Upper lobe of right lung (tissue), 1 donor: ENCODE data around the gene DENND5B. TPM values are rescaled to one million over a fixed set of nuclear protein-coding genes. Genes with fewer than 3 reads are reported as not detected.
"Not testable (repeated sequence)": the region's sequence is repeated elsewhere in the genome, so short reads cannot be mapped to it uniquely, and the experiment has no call there.

ENCODE experiments used
- ATAC-seq: fragments of 200-7000 bp; cut with Tn5 transposase; one replicate; pipeline ENCODE4 v1.9.1; 2020; ENCODE audit warnings: mild to moderate bottlenecking, moderate library complexity
- DNase-seq: peaks from one replicate; pipeline ENCODE4 v3.0.0-alpha.2; 2020
- H3K27ac ChIP-seq: fragments of 200-600 bp; one replicate; pipeline ENCODE4 v1.8.0; 2022
- H3K27me3 ChIP-seq: fragments of 200-600 bp; one replicate; pipeline ENCODE4 v1.8.0; 2022; ENCODE audit warnings: mild to moderate bottlenecking
- H3K36me3 ChIP-seq: fragments of 200-600 bp; one replicate; pipeline ENCODE4 v1.8.0; 2022
- H3K4me1 ChIP-seq: fragments of 200-600 bp; one replicate; pipeline ENCODE4 v1.8.0; 2022
- H3K4me3 ChIP-seq: fragments of 200-600 bp; one replicate; pipeline ENCODE4 v1.8.0; 2022; ENCODE audit warnings: mild to moderate bottlenecking
- H3K9me3 ChIP-seq: fragments of 200-600 bp; one replicate; pipeline ENCODE4 v1.8.0; 2022
- intact Hi-C: fragments of 100-400 bp; cut with DNase I; formaldehyde crosslinking; loops from one replicate; pipeline ENCODE4 v1.11.0; 2022
- total RNA-seq: library from RNA; stranded (reverse); fragmentation: NEBNext Ultra II Directional; extraction: Animal tissue kit (Norgen Biotek cat#: 25700); gene quantifications from one replicate; pipeline ENCODE4 v1.2.1, GENCODE V29; 2021
- TF ChIP-seq, protein P1 (sequence below): fragments of 200-600 bp; IDR thresholded peaks from one replicate; pipeline ENCODE4 v1.8.0; 2022; ENCODE audit warnings: antibody characterized with exemption
- donor health status: DM: no; HTN: yes; CAD: no; lungs with severe emphysema.

The DENND5B gene
- total RNA-seq, 1 donor from 2014 or later, result 7.5 TPM

DNA sequence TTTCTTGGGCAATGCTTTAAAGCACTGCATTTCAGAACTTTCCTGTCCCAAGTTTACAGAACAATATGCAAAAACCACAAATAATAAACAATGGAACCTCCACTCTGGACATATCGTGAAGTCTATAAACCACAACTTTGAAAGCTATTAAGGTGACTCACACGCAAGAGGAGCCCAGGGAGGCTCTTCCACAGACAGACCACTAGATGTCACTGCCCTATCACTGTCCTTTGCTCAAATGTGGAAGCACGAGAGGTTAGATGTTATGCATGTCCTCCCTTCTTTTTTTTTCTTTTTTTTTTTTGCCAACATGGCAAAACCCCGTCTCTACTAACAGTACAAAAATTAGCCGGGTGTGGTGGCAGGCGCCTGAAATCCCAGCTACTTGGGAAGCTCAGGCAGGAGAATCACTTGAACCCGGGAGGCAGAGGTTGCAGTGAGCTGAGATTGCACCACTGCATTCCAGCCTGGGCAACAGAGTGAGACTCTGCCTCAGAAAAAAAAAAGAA, 187.8 kb downstream of the DENND5B start:
- H3K27ac ChIP-seq, DNase-seq, H3K36me3 ChIP-seq, H3K27me3 ChIP-seq, H3K9me3 ChIP-seq, H3K4me1 ChIP-seq, H3K4me3 ChIP-seq: not testable (repeated sequence)
- ATAC-seq, result peak; percentile 100
- intact Hi-C loops, result loop anchor here (5.0 kb wide), 1 partner anchor 229 kb away; no protein-coding TSS in a partner anchor
- TF ChIP-seq, protein P1, sequence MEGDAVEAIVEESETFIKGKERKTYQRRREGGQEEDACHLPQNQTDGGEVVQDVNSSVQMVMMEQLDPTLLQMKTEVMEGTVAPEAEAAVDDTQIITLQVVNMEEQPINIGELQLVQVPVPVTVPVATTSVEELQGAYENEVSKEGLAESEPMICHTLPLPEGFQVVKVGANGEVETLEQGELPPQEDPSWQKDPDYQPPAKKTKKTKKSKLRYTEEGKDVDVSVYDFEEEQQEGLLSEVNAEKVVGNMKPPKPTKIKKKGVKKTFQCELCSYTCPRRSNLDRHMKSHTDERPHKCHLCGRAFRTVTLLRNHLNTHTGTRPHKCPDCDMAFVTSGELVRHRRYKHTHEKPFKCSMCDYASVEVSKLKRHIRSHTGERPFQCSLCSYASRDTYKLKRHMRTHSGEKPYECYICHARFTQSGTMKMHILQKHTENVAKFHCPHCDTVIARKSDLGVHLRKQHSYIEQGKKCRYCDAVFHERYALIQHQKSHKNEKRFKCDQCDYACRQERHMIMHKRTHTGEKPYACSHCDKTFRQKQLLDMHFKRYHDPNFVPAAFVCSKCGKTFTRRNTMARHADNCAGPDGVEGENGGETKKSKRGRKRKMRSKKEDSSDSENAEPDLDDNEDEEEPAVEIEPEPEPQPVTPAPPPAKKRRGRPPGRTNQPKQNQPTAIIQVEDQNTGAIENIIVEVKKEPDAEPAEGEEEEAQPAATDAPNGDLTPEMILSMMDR, result peak; percentile 90

DNA sequence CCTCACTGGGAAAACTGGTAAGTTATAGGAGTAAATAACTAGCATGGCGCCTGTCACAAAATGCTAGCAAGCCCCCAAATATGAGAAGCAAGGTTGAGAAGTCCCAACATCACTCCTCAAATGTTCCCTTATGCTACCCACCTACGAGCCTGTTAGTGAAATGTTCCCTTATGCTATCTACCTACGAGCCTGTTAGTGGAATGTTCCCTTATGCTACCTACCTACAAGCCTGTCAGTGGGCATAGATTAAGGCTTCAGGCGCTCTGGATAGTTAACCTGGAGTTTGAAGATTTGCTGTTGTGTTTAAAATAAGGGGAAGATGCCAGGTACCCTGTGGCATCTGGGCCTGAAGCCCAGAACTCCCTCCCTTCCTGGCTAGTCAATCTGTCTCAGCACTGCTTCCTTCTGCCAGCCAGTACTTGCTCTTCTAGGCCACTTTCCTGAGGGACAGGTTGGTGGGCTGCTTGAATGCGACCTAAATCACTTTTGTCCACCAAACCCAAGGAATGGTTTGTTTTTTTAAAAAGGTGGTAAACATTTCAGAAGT, 197.9 kb downstream of the DENND5B start:
- no peaks in the 10 kb centered on the region for H3K9me3 ChIP-seq
- DNase-seq (no peak), ATAC-seq (no peak)
- no peaks in the 10 kb centered on the region for H3K4me1 ChIP-seq
- no peaks in the 10 kb centered on the region for H3K36me3 ChIP-seq
- no peaks in the 10 kb centered on the region for H3K27me3 ChIP-seq
- intact Hi-C loops, result no loop called here
- no peak overlapping the region for H3K27ac ChIP-seq
- no peak overlapping the region for H3K4me3 ChIP-seq
- TF ChIP-seq, protein P1, result no peak

DNA sequence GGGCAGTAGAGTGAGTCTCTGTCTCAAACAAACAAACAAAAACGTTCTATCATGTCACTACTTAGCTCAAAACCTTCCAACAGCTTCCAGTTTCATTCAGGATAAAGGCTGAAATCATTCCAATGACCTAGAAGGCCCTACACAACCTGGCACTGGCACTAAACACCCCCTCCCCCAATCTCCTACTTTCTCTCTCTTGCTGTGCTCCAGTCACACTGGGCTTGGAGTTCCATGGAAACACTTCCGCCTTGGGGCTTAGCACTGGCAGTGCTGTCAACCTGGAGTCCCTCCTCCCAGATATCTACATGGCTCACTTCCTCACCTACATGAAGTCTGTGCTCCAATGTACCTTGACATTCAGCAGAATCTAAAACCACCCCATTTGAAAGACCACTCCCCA, 199.9 kb downstream of the DENND5B start:
- ATAC-seq, result no peak
- intact Hi-C loops, result no loop called here
- H3K4me1 ChIP-seq, result no peaks in the 10 kb centered on the region
- no peak overlapping the region for H3K27ac ChIP-seq
- no peaks in the 10 kb centered on the region for H3K36me3 ChIP-seq
- TF ChIP-seq, protein P1, result no peak
- no peaks in the 10 kb centered on the region for H3K9me3 ChIP-seq
- H3K4me3 ChIP-seq, result no peak overlapping the region
- no peaks in the 10 kb centered on the region for H3K27me3 ChIP-seq
- DNase-seq, result no peak

DNA sequence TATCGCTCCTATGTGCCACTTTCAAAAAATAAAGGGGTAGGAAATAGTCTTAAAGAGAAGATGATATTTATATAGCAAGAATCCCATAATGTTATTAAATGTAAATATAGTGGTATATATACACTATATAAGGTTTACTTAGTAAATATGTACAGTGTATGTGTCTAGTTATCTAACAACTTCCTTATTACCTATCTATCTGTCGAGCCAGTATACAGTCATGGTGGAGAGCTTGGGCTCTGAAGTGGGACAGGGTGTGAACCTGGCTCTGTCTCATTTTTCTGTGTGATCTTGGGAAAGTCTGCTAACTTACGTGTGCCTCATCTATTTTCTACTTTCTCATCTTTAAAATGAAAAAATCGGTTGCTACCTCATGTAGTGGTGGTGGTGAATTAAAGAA, 202.2 kb downstream of the DENND5B start:
- no peaks in the 10 kb centered on the region for H3K27me3 ChIP-seq
- no peak overlapping the region for H3K27ac ChIP-seq
- no peaks in the 10 kb centered on the region for H3K4me1 ChIP-seq
- no peaks in the 10 kb centered on the region for H3K36me3 ChIP-seq
- DNase-seq (no peak), ATAC-seq (no peak)
- TF ChIP-seq, protein P1, result no peak
- H3K9me3 ChIP-seq, result no peaks in the 10 kb centered on the region
- H3K4me3 ChIP-seq, result no peak overlapping the region
- intact Hi-C loops, result no loop called here

DNA sequence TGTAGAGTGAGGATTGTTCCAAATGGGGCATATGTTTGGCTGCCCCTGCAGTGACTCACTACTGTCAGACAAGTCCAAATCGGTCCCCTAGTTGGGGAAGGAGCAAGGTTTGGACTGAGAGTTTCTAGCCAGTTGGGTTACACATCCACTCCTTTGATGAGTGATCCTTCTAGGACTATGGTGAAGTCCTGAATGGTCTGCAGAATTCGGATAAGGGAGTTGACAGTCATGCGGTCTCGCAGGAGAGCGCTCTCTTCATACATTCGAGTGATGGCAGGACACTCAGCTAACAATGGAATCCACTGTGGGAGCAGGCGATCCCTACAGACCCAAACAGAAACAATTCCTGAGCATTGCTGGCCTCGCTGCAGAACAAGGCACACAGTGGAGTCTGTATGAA, 203.5 kb downstream of the DENND5B start:
- no peaks in the 10 kb centered on the region for H3K27me3 ChIP-seq
- H3K36me3 ChIP-seq, result no peaks in the 10 kb centered on the region
- H3K9me3 ChIP-seq, result no peaks in the 10 kb centered on the region
- H3K4me3 ChIP-seq, result no peak overlapping the region
- no peaks in the 10 kb centered on the region for H3K4me1 ChIP-seq
- no peak for DNase-seq
- TF ChIP-seq, protein P1, result no peak
- H3K27ac ChIP-seq, result no peak overlapping the region
- intact Hi-C loops, result no loop called here
- ATAC-seq, result no peak

DNA sequence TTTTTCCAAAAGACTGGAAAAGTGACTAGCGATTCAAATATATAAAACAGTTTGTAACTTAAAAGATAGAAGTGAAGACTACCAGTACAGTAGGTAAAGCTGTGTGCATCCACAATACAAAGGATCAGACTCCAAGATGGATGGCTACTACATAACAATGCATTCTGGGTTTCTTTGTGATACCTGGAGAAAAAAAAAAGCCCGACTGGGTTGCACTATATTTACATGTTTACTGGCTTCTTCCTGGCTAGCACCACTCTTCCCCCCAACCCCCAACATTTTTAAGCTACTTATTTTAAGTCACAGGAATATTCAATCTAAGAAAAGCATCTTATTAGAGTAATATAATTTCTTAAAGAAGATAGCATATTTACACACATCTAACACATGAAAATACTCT, 203.9 kb downstream of the DENND5B start:
- ATAC-seq (no peak), DNase-seq (no peak)
- no peaks in the 10 kb centered on the region for H3K36me3 ChIP-seq
- H3K27ac ChIP-seq, result no peak overlapping the region
- TF ChIP-seq, protein P1, result no peak
- H3K4me3 ChIP-seq, result no peak overlapping the region
- no peaks in the 10 kb centered on the region for H3K9me3 ChIP-seq
- H3K27me3 ChIP-seq, result no peaks in the 10 kb centered on the region
- intact Hi-C loops, result no loop called here
- no peaks in the 10 kb centered on the region for H3K4me1 ChIP-seq
